Measurements from ENCODE around the gene DUSP1.

Gene DUSP1

DNA sequence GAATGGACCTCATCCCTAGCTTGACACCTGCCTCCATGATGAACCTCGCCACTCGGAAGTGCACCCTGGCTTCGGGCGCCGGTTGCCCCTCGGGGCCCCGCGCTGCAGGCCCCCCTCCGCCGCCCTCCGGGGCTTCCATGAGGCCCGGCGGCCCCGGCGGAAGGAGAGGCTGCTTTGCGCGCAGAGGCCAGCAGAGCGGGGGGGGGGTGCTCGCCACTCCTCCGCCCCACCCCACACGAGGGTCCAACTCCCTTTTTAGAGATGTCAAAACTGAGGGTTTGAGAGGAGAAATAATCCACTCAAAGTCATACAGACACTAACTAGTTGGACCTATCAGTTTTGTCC, 7.9 kb downstream of the DUSP1 start:
- no peak for ATAC-seq
- H3K36me3 Mint-ChIP-seq = peaks cover 34% of the 10 kb centered on the region
- DNase-seq (ENCODE audit: low spot score in 2 of 2) = no peak
- H3K4me3 Mint-ChIP-seq = no peak overlapping the region
- peaks cover 35% of the 10 kb centered on the region for H3K4me1 Mint-ChIP-seq
- no peak overlapping the region for H3K27ac Mint-ChIP-seq
- peaks cover 6% of the 10 kb centered on the region for H3K9me3 Mint-ChIP-seq

DNA sequence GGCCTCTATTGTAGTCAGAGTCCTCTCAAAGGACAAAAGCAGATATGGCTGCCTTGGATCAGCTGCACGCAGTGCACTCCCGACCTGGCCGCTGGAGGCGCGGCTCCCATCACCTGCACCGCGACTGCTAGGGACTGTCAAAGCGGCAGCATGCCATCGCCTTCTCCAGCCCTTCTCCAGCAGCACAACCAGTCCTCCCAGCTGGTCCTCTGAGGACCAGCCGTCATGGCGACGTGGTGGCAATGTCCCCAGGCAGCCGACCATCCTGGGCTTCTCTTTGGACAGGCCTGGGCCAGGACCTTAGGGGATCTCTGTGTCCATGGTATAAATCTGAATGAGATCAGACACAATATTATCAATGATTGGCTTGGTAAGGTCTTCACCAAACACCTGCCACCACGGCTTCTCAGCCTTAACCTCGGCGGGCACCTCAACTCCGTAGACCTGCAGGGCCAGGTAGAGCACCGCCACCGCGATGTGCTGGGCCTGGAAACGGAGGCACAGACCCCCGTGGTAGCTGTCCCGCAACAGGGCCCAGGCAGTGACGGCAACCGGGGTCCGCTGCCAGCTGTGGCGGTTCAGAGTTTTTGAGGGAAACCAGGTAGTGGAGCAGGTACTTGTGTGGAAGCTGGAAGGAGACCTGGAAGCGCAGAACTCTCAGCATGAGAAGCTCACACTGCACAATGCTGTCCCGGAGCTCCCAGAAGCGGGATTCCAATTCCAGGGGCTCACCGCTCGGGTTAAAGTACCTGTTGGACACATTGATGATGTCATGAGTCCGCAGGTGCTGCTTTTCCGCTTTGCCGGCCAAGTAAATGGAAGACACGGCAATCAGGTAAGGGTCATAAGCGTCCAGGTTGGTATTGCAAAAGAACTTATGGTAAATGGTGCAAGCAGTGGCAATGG, 8.5 kb downstream of the DUSP1 start:
- Mint-ChIP-seq H3K4me3 (no peak overlapping the region), H3K27ac (no peak overlapping the region)

DNA sequence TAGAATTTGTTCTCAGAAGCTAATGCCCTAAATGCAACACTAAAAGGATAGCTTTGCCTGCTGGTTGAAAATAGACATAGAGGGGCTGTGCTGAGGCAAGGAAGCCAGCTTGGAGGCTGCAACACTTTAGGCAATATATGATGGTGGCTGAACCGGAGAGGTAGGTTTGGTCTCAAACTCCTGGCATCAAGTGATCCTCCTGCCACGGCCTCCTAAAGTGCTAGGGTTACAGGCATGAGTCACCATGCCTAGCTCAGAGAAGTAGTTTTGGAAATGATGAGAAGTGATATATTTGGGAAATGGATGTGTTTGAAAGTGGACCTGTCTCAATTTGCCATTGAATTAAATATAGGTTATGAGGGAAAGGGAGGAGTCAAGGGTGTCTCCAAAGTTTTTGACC, 10.0 kb downstream of the DUSP1 start:
- no peak for DNase-seq (ENCODE audit: low spot score in 2 of 2)

More for the DNA sequence above, 8.5 kb downstream of the DUSP1 start:
- H3K9me3 Mint-ChIP-seq = peaks cover 6% of the 10 kb centered on the region
- DNase-seq (ENCODE audit: low spot score in 2 of 2) = no peak
- H3K4me1 Mint-ChIP-seq = peaks cover 42% of the 10 kb centered on the region
- ATAC-seq = no peak
- peaks cover 28% of the 10 kb centered on the region for H3K36me3 Mint-ChIP-seq

DNA sequence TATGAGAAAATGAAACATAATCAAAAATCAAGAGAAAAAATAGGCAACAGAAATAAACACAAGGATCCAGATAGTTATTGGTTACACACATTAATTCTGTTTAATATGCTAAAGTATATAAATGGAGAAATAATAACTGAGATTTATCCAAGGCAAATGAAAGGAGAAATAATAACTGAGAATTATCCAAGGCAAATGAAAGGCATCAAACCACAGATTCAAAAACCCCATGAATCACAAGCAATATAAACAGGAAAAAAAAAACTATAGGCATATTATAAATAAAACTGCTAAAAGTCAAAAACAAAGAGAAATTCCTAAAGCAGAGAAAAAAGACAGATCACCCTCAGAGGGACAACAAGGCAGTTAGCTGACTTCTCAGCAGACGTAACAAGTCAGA, 10.9 kb downstream of the DUSP1 start:
- Mint-ChIP-seq H3K36me3 (peaks cover 5% of the 10 kb centered on the region), H3K27ac (peak overlapping the region; percentile 14), H3K9me3 (peaks cover 6% of the 10 kb centered on the region), H3K4me1 (peaks cover 27% of the 10 kb centered on the region), H3K4me3 (no peak overlapping the region)
- ATAC-seq (no peak), DNase-seq (ENCODE audit: low spot score in 2 of 2) (no peak)

More for the DNA sequence above, 10.0 kb downstream of the DUSP1 start:
- no peak overlapping the region for H3K4me3 Mint-ChIP-seq
- ATAC-seq = no peak
- no peak overlapping the region for H3K27ac Mint-ChIP-seq
- H3K36me3 Mint-ChIP-seq = peaks cover 13% of the 10 kb centered on the region
- H3K4me1 Mint-ChIP-seq = peaks cover 35% of the 10 kb centered on the region
- H3K9me3 Mint-ChIP-seq = peaks cover 6% of the 10 kb centered on the region

DNA sequence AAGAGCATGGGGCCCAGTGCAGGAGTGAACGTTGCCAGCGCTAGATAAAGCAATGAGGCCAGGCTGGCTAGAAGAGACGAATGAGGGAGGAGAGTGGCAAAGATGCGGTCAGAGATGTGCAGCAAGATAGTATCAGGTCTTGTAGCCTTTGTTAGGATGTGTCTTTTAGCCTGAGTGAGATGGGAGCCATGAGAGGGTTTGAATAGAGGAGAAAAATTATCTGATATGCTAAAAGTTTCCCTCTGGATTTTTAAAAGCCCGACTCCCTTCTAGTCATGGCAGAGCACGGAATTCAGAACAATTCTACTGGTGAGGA, 12.2 kb downstream of the DUSP1 start:
- H3K9me3 Mint-ChIP-seq = peaks cover 6% of the 10 kb centered on the region
- no peak for DNase-seq (ENCODE audit: low spot score in 2 of 2)
- H3K36me3 Mint-ChIP-seq = no peaks in the 10 kb centered on the region
- H3K4me3 Mint-ChIP-seq = no peak overlapping the region
- peaks cover 20% of the 10 kb centered on the region for H3K4me1 Mint-ChIP-seq
- peak overlapping the region; percentile 66 for H3K27ac Mint-ChIP-seq
- ATAC-seq = no peak

DNA sequence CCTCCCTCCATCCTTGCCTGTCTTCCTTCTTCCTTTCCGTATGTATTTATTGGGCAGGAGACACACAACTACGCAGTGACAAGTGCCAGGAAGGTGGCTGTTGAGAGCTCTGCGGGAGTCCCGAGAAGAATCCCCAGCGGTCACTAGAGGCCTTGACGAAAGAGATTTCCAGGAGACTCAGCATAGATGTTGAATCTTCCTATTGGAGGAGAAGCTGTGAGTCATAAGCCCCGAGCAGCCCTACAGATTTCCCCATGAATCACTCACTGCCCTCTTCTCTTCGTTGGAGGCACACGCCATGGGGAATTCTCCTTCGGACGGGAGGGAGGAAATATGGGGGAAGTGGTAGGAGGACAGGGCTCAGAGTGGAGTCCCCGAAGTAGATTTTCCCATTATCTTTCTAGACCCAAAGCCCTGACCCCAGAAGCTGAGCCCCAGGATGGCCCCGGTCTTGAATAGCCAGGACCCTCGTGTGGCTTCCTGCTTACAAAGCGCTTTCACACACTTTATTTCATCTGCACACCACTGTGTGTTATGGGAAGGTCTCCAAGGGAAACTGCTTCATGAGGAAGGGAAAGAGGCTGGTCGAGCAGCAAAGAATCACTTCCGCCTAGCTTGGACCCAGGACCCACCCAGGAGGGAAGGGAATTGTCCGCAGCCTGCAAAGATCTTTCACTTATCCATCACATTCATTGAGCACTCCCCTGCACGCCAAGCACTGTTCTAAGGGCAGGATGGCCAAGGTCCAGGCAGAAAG, 12.7 kb downstream of the DUSP1 start:
- ATAC-seq (peak; percentile 64), DNase-seq (ENCODE audit: low spot score in 2 of 2) (no peak)
- H3K36me3 Mint-ChIP-seq = no peaks in the 10 kb centered on the region
- H3K4me1 Mint-ChIP-seq = peaks cover 20% of the 10 kb centered on the region
- H3K9me3 Mint-ChIP-seq = peaks cover 6% of the 10 kb centered on the region
- peak overlapping the region; percentile 66 for H3K27ac Mint-ChIP-seq
- H3K4me3 Mint-ChIP-seq = peak overlapping the region; percentile 6

DNA sequence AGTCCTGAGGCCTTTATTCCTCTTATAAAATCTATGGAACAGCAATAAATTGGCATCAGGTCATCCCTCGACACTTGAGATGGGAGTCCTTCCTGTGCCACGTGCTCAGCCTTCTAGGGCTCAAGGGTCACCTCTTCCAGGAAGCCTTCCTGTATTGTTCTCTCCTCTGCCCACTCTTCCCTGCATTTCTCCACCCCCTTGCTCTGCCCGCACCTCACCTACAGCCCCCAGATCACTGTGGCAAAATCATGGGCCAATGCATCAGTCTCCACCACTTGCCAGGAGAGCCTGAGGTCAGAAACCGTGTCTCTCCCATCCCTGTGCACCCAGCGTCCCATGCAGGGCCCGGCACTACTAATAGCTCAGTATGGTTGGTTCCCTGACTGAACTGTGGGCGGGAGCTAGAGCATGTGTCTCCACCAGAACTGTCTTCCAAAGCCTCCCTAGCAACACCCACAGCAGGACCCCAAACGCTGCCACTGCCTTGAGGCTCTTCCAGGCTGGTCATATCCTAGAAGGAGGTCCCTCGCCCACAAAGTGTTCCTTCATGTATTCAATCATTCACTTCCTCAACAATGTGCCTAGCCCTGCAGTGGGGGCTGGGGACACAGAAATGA, 13.5 kb downstream of the DUSP1 start:
- ATAC-seq (no peak), DNase-seq (ENCODE audit: low spot score in 2 of 2) (no peak)
- Mint-ChIP-seq H3K27ac (peak overlapping the region; percentile 66), H3K9me3 (peaks cover 6% of the 10 kb centered on the region), H3K36me3 (no peaks in the 10 kb centered on the region), H3K4me1 (peaks cover 20% of the 10 kb centered on the region), H3K4me3 (peak overlapping the region; percentile 6)

DNA sequence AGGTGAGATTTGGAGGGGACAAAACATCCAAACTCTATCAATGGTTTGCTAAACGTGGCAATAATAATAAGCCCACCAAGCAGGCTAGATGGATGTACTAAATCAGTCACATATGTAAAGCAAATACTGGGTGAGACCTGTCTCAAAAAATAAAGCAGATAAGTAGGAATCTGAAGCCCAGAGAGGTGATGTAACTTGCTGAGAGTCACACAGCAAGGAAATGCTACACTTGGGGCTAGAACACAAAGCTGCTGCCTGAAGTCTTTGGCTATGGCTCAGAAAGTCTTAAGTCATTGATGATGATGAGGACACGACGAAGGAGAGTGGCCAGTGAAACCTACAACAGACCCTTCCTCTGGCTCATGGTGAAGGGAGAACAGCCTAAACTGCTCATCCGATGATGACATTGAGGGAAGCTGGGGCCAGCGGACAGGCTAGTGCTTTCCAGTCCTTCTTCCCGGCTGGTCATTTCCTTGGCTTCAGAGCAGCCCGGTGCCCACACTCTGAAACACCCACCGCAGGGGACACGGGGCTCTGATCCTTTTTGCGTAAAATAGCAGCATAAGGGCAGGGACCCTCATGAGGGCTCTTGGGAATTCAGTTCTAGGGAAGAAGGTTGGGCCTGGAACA, 14.1 kb downstream of the DUSP1 start:
- no peak for ATAC-seq
- Mint-ChIP-seq H3K9me3 (peaks cover 6% of the 10 kb centered on the region), H3K27ac (peak overlapping the region; percentile 66), H3K4me3 (no peak overlapping the region), H3K36me3 (no peaks in the 10 kb centered on the region), H3K4me1 (peaks cover 20% of the 10 kb centered on the region)
- DNase-seq (ENCODE audit: low spot score in 2 of 2) = no peak

DNA sequence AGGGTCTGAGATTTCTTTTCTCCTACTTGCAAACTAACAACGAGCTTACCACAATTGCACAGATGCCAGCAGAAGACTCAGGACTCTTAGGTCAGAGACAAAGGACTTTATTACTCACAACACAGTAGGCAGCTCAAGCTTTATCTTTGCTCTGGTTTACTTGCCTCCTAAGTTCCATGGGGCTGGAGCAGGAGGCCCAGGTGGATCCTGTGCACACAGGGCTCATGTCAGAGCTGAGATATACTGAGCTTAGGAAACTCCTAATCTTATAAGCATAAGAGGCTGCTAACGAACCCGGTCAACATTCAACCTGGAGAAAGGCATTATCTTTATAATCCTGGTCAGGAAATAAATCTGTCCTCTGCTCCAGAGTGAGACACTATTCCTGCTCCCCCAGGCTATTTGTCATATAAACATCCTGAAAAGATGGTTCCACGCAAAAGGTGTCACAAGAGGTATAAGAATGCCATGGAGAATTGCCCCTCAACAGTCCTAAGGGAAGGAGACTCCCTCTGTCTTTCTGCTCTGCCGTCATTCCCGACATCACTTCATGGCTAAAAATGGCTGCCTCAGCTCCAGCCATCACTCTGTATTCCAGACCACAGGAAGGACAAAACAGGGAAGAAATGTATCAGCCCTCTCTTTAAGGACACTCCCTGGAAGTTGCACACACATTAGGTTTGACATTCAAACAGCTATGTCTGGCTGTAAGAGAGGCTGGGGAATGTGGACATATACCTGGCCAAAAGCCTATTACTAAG, 16.2 kb downstream of the DUSP1 start:
- H3K27ac Mint-ChIP-seq = no peak overlapping the region
- peaks cover 2% of the 10 kb centered on the region for H3K9me3 Mint-ChIP-seq
- ATAC-seq (no peak), DNase-seq (ENCODE audit: low spot score in 2 of 2) (no peak)
- H3K36me3 Mint-ChIP-seq = no peaks in the 10 kb centered on the region
- H3K4me3 Mint-ChIP-seq = no peak overlapping the region
- peaks cover 30% of the 10 kb centered on the region for H3K4me1 Mint-ChIP-seq

DNA sequence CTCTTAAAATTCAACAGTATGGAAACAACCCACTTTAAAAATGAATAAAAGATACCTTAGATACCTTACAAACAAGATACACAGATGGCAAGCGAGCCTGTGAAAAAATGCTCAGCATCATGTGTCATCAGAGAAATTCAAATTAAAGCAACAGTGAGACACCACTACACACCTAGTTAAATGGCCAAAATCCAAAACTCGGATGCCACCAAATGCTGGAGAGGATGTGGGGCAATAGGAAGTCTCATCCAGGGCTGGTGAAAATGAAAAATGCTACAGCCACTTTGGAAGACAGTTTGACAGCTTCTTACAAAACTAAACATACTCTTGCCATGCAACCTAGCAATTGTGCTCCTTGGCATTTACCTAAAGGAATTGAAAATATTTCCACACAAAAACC, 17.9 kb downstream of the DUSP1 start:
- DNase-seq (ENCODE audit: low spot score in 2 of 2) (no peak), ATAC-seq (no peak)
- Mint-ChIP-seq H3K4me3 (no peak overlapping the region), H3K27ac (no peak overlapping the region), H3K9me3 (no peaks in the 10 kb centered on the region), H3K4me1 (peaks cover 19% of the 10 kb centered on the region), H3K36me3 (no peaks in the 10 kb centered on the region)

DNA sequence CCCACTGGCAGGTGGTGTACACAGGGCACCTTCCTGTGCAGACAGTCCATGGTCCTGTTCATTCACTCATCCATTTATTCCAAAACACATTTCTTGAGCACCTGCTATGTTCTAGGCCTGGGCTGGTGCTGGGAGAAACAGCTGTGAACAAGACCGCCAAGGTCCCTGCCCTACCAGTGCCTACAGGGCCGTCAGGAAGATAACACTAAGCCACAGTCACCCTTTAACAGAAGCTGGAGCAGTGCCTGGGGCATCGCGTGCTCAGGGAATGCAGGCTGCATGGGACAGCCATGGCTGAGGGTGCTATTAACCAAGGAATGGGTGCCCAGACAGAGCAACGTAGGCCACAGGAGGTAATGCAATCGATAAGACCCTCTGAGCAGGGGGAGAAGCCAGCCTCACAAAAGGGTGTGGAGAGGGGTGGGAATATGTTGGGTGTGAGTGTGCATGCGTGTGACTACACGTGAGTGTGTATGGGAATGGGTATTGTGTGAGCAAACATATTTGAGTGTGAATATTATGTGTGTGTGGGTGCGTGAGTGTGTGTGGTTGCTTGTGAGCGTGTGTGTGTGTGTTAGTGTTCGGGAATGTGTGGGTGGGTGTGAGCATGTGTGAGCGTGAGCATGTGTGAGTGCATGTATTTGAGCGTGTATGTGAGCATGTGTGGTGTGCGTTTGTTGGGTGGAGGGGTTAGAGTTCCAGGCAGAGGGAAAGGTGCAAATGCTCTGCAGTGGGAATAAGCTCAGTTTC, 19.1 kb downstream of the DUSP1 start:
- Mint-ChIP-seq H3K4me3 (no peak overlapping the region), H3K27ac (no peak overlapping the region), H3K9me3 (peaks cover 3% of the 10 kb centered on the region), H3K36me3 (no peaks in the 10 kb centered on the region), H3K4me1 (peaks cover 9% of the 10 kb centered on the region)
- ATAC-seq = no peak
- no peak for DNase-seq (ENCODE audit: low spot score in 2 of 2)

DNA sequence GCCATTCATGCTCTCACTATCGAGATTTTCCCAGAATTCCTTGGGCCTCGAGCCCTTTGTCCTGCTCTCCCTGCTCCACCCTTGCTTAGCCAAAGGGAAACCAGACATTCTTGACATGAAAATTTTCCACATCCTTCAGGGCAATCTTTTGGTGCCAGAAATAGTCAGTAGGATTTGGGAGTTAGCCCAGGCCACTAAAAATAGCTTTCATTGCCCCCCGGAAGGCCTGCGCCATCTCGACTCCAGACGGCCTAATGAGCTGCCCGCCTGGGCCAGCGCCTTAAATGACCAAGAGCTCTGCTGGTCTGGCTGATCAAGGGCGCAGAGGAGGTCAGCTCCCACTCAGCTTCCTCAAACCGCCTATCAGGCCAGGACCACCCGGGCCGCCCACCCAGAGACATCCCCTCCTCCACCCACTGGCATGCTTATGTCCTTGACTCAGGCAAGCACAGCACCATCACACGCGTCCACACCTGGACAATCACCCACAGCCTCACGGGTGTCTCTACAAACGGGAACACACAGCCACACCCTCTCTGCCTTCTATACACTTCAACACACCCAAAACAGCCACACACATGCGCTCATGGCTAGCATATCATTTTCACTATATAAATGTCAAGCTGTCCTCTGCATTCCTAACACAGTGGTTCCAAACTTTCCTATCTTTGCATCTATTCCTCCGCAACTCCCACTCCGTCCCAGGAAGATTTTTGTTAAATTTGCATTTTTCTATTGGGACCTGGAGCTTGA, 20.9 kb downstream of the DUSP1 start:
- Mint-ChIP-seq H3K4me3 (no peak overlapping the region), H3K4me1 (peaks cover 18% of the 10 kb centered on the region), H3K9me3 (peaks cover 3% of the 10 kb centered on the region), H3K36me3 (no peaks in the 10 kb centered on the region), H3K27ac (no peak overlapping the region)
- ATAC-seq (no peak), DNase-seq (ENCODE audit: low spot score in 2 of 2) (no peak)

DNA sequence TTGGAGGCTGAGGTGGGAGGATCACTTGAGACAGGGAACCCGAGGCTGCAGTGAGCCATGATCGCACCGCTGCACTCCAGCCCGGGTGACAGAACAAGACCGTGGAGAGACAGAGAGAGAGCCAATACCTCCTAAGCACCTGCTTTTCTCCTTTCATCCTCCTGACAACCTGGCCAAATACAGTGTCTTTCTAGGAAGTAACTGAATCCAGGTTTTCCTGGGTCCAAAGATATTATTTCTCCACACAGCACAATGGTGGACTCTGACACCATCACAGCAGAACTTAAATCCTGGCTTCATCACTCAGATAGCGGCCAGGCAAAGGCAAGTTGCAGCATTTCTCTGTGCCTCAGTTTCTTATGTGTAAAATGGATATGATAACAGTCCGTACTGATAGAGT, 21.9 kb downstream of the DUSP1 start:
- ATAC-seq = no peak
- Mint-ChIP-seq H3K4me1 (peaks cover 28% of the 10 kb centered on the region), H3K9me3 (peaks cover 3% of the 10 kb centered on the region), H3K4me3 (no peak overlapping the region), H3K36me3 (no peaks in the 10 kb centered on the region), H3K27ac (no peak overlapping the region)
- DNase-seq (ENCODE audit: low spot score in 2 of 2) = no peak

Data from stimulated activated effector memory CD8-positive, alpha-beta T cell treated with anti-CD3 and anti-CD28 coated beads, Interleukin-12 subunit alpha, Interleukin-12 subunit beta, amount 100 ng/mL, for 72 hours (primary cell).